Smooth muscle cell (in vitro differentiated cells): ENCODE measurements around the gene OR10R2. TPM values are rescaled to one million over a fixed set of nuclear protein-coding genes. Genes with fewer than 3 reads are reported as not detected.

Source experiments
- DNase-seq: peaks from one replicate; lab custom pipeline; 2025; ENCODE audit not compliant: unreplicated experiment; lab: John Stamatoyannopoulos, UW
- H2AFZ ChIP-seq: fragments of 200-600 bp; sonication (generic); 2 replicates; pipeline ENCODE4 v1.6.0; 2016; ENCODE audit warnings: antibody characterized with exemption, low read depth, mild to moderate bottlenecking
- H3F3A ChIP-seq: fragments of 200-600 bp; sonication (generic); 2 replicates; pipeline ENCODE4 v1.6.0; 2017; ENCODE audit warnings: antibody characterized with exemption, low read depth
- H3K27ac ChIP-seq: fragments of 200-600 bp; sonication (generic); 2 replicates; pipeline ENCODE4 v1.5.1; 2016; ENCODE audit warnings: low read depth, mild to moderate bottlenecking
- H3K27me3 ChIP-seq: fragments of 200-600 bp; sonication (generic); 2 replicates; pipeline ENCODE4 v1.6.1; 2016; ENCODE audit warnings: low read depth, mild to moderate bottlenecking
- H3K36me3 ChIP-seq: fragments of 200-600 bp; sonication (generic); 2 replicates; pipeline ENCODE4 v1.5.1; 2016; ENCODE audit warnings: low read depth
- H3K4me1 ChIP-seq: fragments of 200-600 bp; sonication (generic); 2 replicates; pipeline ENCODE4 v1.5.1; 2016; ENCODE audit warnings: low read depth
- H3K4me2 ChIP-seq: fragments of 200-600 bp; sonication (generic); 2 replicates; pipeline ENCODE4 v1.6.0; 2016; ENCODE audit warnings: mild to moderate bottlenecking
- H3K4me3 ChIP-seq: fragments of 200-600 bp; sonication (generic); 2 replicates; pipeline ENCODE4 v1.5.1; 2016; ENCODE audit warnings: mild to moderate bottlenecking
- H3K79me2 ChIP-seq: fragments of 200-600 bp; sonication (generic); 2 replicates; pipeline ENCODE4 v1.6.0; 2016; ENCODE audit warnings: low read depth, mild to moderate bottlenecking
- H3K9ac ChIP-seq: fragments of 200-600 bp; sonication (generic); 2 replicates; pipeline ENCODE4 v1.6.0; 2016; ENCODE audit warnings: low read depth
- H3K9me3 ChIP-seq: fragments of 200-600 bp; sonication (generic); replicated peaks from 2 replicates; pipeline ENCODE4 v1.5.1; 2016; ENCODE audit warnings: low read depth
- H4K20me1 ChIP-seq: fragments of 200-600 bp; sonication (generic); 2 replicates; pipeline ENCODE4 v1.6.0; 2016; ENCODE audit warnings: low read depth
- CTCF ChIP-seq: fragments of 200-600 bp; sonication (generic); IDR thresholded peaks from 2 replicates; pipeline ENCODE4 v1.5.1; 2017; ENCODE audit warnings: borderline replicate concordance, mild to moderate bottlenecking, antibody characterized with exemption; ENCODE audit not compliant: insufficient read depth, poor library complexity, severe bottlenecking
- WGBS: methylation state at CpG from one replicate; pipeline ENCODE4 v1.1.7; 2016; ENCODE audit warnings: low lambda C conversion rate; 5-methylcytosine and 5-hydroxymethylcytosine counted together
- polyA plus RNA-seq: library from polyadenylated mRNA; unstranded; fragments of >200 nt; fragmentation: Nextera tagmentation; extraction: Ambion mirVana; gene quantifications from 2 replicates; pipeline ENCODE4 v1.2.1, GENCODE V29; 2016
- total RNA-seq: library from RNA; depleted of rRNA; stranded (reverse); fragments of >200 nt; gene quantifications from 2 replicates; pipeline ENCODE4 v1.2.3, GENCODE V29; 2014

The OR10R2 gene
- total and polyA plus RNA-seq, 2 experiments from 2014 or later: not detected

DNA sequence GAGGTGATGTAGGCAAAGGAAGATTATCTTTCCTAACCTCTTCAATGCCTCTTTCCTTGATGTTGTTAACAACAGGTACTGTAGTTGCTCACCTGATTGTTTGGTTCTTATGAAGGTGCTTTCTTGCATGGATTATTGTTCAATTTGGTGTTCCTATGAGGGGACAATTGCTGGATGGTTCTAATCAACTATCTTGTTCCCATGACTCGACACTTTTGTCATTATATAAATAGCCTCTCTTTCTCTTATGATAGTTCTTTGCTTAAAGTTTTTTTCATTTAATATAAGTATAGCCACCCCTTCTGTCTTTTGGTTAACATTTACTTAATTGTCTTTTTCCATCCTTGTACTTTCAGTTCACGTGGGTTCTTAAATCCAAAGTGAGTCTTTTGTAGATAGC, 35.5 kb downstream of the OR10R2 start:
- Histone ChIP-seq H3K4me2 (no peak overlapping the region), H3K36me3 (no peaks in the 10 kb centered on the region), H3K27ac (no peak overlapping the region), H3K79me2 (no peaks in the 10 kb centered on the region), H3K4me1 (peaks cover 6% of the 10 kb centered on the region), H3K9me3 (no peaks in the 10 kb centered on the region), H3F3A (no peaks in the 10 kb centered on the region), H3K4me3 (no peak overlapping the region), H2AFZ (no peak overlapping the region), H3K9ac (no peak overlapping the region), H4K20me1 (no peaks in the 10 kb centered on the region), H3K27me3 (no peaks in the 10 kb centered on the region)
- DNase-seq: no peak
- TF ChIP-seq CTCF: no peak
- 90% methylated on average over 2 of the region's 2 CpGs for WGBS

DNA sequence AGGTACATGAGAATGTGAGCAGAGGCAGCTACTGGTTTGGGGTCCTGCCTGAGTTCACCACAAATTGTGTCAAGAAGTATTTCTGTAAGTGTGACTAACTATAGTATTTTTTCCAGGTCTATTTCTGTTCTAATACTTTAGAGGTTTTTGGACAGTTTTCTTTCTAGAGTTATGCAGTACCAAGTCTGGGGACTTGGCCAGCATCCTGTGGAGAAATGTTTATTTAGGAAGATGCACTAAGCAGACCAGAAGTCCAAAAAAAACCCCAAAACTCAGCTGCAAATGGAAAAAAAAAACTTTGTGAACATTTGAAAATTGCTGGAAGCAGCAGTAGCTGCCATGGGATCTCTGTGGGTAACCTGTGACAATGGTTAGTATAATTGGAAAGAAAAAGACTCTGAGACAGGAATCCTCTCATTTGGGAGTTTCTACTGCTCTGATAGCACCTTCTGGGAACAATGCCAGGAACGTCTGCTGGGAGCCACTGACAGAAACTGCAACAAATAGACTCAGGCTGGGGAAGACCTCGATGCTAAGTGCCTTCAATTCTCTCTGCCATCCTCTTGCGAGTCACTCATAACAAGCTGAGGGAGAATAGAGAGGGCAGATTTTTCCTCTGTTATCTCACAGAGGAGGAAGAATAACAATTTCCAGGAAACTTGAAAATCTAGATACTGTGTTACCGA, 37.6 kb downstream of the OR10R2 start:
- H3K4me1 ChIP-seq: peaks cover 6% of the 10 kb centered on the region
- H3K4me2 ChIP-seq: no peak overlapping the region
- no peak overlapping the region for H3K4me3 ChIP-seq
- no peaks in the 10 kb centered on the region for H3K27me3 ChIP-seq
- peak overlapping the region; percentile 3 for H2AFZ ChIP-seq
- no peaks in the 10 kb centered on the region for H3F3A ChIP-seq
- H3K27ac ChIP-seq: no peak overlapping the region
- no peak for DNase-seq
- no peak for TF ChIP-seq CTCF
- 52% methylated on average over 4 of the region's 4 CpGs for WGBS
- no peaks in the 10 kb centered on the region for H3K36me3 ChIP-seq
- H3K9me3 ChIP-seq: no peaks in the 10 kb centered on the region
- H3K79me2 ChIP-seq: no peaks in the 10 kb centered on the region
- H3K9ac ChIP-seq: no peak overlapping the region
- no peaks in the 10 kb centered on the region for H4K20me1 ChIP-seq

DNA sequence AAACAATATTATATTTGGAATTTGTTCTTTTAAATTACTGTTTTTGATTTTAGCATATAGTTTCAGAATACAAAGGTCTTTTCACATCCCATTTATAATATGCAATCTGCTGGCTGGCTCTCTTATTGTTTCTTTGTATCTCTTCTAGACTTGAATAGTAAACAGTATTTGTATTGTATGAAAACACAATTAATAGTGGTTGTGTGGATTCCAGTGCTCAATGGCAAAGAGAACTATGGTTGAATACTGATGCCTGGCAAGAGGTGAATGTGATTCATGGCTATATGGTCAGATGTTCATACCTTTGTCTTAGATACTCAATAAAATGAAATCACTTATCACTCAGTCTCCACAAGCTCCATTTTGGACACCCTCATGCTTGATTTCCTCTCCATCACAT, 44.9 kb downstream of the OR10R2 start:
- Histone ChIP-seq H3K9ac (no peak overlapping the region), H2AFZ (no peak overlapping the region), H3K9me3 (no peaks in the 10 kb centered on the region), H3K4me3 (no peak overlapping the region), H3K79me2 (no peaks in the 10 kb centered on the region), H3K4me1 (no peaks in the 10 kb centered on the region), H3K36me3 (no peaks in the 10 kb centered on the region), H3K27ac (no peak overlapping the region), H4K20me1 (no peaks in the 10 kb centered on the region), H3K27me3 (no peaks in the 10 kb centered on the region), H3K4me2 (no peak overlapping the region), H3F3A (no peaks in the 10 kb centered on the region)
- no peak for DNase-seq
- TF ChIP-seq CTCF: no peak

GRCh38 chr1:158520021-158520420, 48.0 kb downstream of the OR10R2 start:
- H3K27ac ChIP-seq: no peak overlapping the region
- H3F3A ChIP-seq: no peaks in the 10 kb centered on the region
- no peaks in the 10 kb centered on the region for H3K27me3 ChIP-seq
- no peak overlapping the region for H3K4me2 ChIP-seq
- H3K36me3 ChIP-seq: no peaks in the 10 kb centered on the region
- no peak overlapping the region for H3K9ac ChIP-seq
- no peak for DNase-seq
- H3K9me3 ChIP-seq: no peaks in the 10 kb centered on the region
- H3K4me1 ChIP-seq: no peaks in the 10 kb centered on the region
- no peak for TF ChIP-seq CTCF
- H2AFZ ChIP-seq: no peak overlapping the region
- H3K4me3 ChIP-seq: no peak overlapping the region
- no peaks in the 10 kb centered on the region for H3K79me2 ChIP-seq
- H4K20me1 ChIP-seq: no peaks in the 10 kb centered on the region
- WGBS: 86% methylated on average over 1 of the region's 1 CpG
